Duodenal mucosa (tissue), 2 donors: ENCODE data around the gene ZNF10.

Source experiments
- H3K27ac ChIP-seq: one replicate; pipeline ENCODE4 v1.7.0; 2013; ENCODE audit warnings: low read depth, low read length
- H3K27me3 ChIP-seq, 2 donors: one replicate each; pipeline ENCODE4 v1.7.0; 2013; ENCODE audit warnings: low read length in 2 of 2, control low read depth in 1 of 2; ENCODE audit not compliant: insufficient read depth in 2 of 2, control insufficient read depth in 1 of 2
- H3K36me3 ChIP-seq, 2 donors: one replicate each; pipeline ENCODE4 v1.7.0; 2013; ENCODE audit warnings: low read length in 2 of 2, control low read depth in 1 of 2; ENCODE audit not compliant: insufficient read depth in 2 of 2, control insufficient read depth in 1 of 2
- H3K4me1 ChIP-seq, 2 donors: one replicate each; pipeline ENCODE4 v1.7.0; 2013; ENCODE audit warnings: low read length in 2 of 2, control low read depth in 1 of 2; ENCODE audit not compliant: insufficient read depth in 2 of 2, control insufficient read depth in 1 of 2
- H3K4me3 ChIP-seq, 2 donors: one replicate each; pipeline ENCODE4 v1.7.0; 2013; ENCODE audit warnings: low read length in 2 of 2, low read depth in 1 of 2
- H3K9ac ChIP-seq, 2 donors: one replicate each; pipeline ENCODE4 v1.7.0; 2013; ENCODE audit warnings: low read length in 2 of 2, low read depth in 1 of 2
- H3K9me3 ChIP-seq, 2 donors: one replicate each; pipeline ENCODE4 v1.7.0; 2013; ENCODE audit warnings: low read length in 2 of 2, control low read depth in 1 of 2; ENCODE audit not compliant: control insufficient read depth in 1 of 2

Gene ZNF10

DNA sequence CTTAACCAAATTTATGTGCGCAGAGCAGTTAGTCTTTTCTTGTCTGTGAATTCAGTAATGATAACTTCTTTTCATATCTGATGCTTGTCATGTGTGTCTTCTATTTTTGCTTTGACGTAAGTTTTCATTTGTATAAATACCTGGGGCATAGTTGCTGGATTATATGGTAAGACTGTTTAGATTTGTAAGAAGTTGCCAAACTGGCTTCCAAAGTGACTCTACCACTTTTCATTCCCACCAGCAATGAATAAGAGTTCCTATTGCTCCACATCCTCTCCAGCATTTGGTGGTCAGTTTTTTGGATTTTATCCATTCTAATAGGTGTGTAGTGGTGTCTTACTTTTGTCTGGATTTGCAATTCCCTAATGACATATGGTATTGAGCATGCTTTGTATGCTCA, 59.7 kb downstream of the ZNF10 start:
- H3K4me3 ChIP-seq, result peak overlapping the region; percentile 11 to 14
- H3K4me1 ChIP-seq, result no peaks in the 10 kb centered on the region
- no peak overlapping the region for H3K9ac ChIP-seq
- H3K36me3 ChIP-seq, result peaks cover 86 to 98% of the 10 kb centered on the region in 2 donors
- no peaks in the 10 kb centered on the region for H3K27me3 ChIP-seq
- peaks cover 83 to 94% of the 10 kb centered on the region in 2 donors for H3K9me3 ChIP-seq
- H3K27ac ChIP-seq, result no peak overlapping the region

DNA sequence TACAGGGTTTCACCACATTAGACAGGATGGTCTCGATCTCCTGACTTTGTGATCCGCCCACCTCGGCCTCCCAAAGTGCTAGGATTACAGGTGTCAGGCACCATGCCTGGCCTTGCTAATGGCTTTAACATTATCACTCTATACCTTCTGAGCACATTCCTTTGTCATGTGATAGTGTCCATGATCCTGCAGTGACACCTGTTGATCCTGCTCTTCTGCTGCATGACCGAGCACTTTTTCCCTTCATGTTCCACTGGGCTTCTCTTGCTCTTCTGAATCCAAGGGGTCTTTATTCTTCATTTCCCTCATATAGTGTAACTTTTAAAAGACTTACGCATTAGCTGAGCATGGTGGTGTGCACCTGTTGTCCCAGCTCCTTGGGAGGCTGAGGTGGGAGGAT, 62.4 kb downstream of the ZNF10 start:
- H3K9ac ChIP-seq, result no peak overlapping the region
- peak overlapping the region; percentile 0 to 29 for H3K4me3 ChIP-seq
- peaks cover 67 to 82% of the 10 kb centered on the region in 2 donors for H3K9me3 ChIP-seq
- H3K27ac ChIP-seq, result no peak overlapping the region
- H3K4me1 ChIP-seq, result no peaks in the 10 kb centered on the region
- H3K36me3 ChIP-seq, result peaks cover 77 to 86% of the 10 kb centered on the region in 2 donors
- H3K27me3 ChIP-seq, result no peaks in the 10 kb centered on the region

DNA sequence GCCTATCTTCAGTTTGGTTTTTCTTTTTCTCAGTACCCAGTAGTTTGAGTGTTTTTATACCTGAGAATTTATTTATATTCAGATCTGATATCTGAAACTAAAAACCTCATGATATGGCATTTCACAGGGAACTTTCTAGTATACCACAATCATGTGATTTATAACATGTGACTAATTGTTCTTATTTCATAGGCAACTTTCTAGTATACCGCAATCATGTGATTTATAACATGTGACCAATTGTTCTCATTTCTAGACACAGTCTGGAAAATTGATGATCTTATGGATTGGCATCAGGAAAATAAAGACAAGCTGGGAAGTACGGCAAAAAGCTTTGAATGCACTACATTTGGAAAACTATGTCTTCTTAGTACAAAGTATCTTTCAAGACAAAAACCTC, 71.5 kb downstream of the ZNF10 start:
- Histone ChIP-seq H3K4me1 (no peaks in the 10 kb centered on the region), H3K36me3 (peaks cover 33 to 40% of the 10 kb centered on the region in 2 donors), H3K9me3 (peaks cover 65 to 66% of the 10 kb centered on the region in 2 donors)

DNA sequence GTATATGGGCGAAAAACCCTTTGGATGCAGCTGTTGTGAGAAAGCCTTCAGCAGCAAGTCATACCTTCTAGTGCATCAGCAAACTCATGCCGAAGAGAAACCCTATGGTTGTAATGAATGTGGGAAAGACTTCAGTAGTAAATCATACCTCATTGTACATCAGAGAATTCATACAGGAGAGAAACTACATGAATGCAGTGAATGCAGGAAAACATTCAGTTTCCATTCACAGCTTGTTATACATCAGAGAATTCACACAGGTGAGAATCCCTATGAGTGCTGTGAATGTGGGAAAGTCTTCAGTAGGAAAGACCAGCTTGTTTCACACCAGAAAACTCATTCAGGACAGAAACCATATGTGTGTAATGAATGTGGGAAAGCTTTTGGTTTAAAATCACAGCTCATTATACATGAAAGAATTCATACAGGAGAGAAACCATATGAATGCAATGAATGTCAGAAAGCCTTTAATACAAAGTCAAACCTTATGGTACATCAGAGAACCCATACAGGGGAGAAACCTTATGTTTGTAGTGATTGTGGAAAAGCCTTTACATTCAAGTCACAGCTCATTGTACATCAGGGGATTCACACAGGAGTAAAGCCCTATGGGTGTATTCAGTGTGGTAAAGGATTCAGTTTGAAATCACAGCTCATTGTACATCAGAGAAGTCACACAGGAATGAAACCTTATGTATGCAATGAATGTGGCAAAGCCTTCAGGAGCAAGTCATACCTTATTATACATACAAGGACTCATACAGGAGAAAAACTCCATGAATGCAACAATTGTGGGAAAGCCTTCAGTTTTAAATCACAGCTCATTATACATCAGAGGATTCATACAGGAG, 72.3 kb downstream of the ZNF10 start:
- Histone ChIP-seq H3K36me3 (peaks cover 33 to 40% of the 10 kb centered on the region in 2 donors), H3K4me3 (peak overlapping the region; percentile 33 to 50), H3K9me3 (peaks cover 71 to 73% of the 10 kb centered on the region in 2 donors), H3K4me1 (no peaks in the 10 kb centered on the region), H3K27ac (no peak overlapping the region), H3K27me3 (no peaks in the 10 kb centered on the region), H3K9ac (no peak overlapping the region)

More for the DNA sequence above, 71.5 kb downstream of the ZNF10 start:
- peak overlapping the region; percentile 33 to 50 for H3K4me3 ChIP-seq
- H3K27me3 ChIP-seq, result no peaks in the 10 kb centered on the region
- H3K9ac ChIP-seq, result no peak overlapping the region
- no peak overlapping the region for H3K27ac ChIP-seq

DNA sequence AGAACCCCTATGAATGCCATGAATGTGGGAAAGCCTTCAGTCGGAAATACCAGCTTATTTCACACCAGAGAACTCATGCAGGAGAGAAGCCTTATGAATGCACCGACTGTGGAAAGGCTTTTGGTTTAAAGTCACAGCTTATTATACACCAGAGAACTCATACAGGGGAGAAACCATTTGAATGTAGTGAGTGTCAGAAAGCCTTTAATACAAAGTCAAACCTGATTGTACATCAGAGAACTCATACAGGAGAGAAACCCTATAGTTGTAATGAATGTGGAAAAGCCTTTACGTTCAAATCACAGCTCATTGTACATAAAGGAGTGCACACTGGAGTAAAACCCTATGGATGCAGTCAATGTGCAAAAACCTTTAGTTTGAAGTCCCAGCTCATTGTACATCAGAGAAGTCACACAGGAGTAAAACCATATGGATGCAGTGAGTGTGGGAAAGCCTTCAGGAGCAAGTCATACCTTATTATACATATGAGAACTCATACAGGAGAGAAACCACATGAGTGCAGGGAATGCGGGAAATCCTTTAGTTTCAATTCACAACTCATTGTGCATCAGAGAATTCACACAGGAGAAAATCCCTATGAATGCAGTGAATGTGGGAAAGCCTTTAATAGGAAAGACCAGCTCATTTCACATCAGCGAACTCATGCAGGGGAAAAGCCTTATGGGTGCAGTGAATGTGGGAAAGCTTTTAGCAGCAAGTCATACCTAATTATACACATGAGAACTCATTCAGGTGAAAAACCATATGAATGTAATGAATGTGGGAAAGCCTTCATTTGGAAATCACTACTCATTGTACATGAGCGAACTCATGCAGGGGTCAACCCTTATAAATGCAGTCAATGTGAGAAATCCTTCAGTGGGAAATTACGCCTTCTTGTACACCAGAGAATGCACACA, 73.2 kb downstream of the ZNF10 start:
- H3K4me3 ChIP-seq, result peak overlapping the region; percentile 33 to 50
- no peak overlapping the region for H3K27ac ChIP-seq
- H3K27me3 ChIP-seq, result no peaks in the 10 kb centered on the region
- no peak overlapping the region for H3K9ac ChIP-seq
- no peaks in the 10 kb centered on the region for H3K4me1 ChIP-seq
- H3K9me3 ChIP-seq, result peaks cover 77 to 81% of the 10 kb centered on the region in 2 donors
- peaks cover 33 to 40% of the 10 kb centered on the region in 2 donors for H3K36me3 ChIP-seq

DNA sequence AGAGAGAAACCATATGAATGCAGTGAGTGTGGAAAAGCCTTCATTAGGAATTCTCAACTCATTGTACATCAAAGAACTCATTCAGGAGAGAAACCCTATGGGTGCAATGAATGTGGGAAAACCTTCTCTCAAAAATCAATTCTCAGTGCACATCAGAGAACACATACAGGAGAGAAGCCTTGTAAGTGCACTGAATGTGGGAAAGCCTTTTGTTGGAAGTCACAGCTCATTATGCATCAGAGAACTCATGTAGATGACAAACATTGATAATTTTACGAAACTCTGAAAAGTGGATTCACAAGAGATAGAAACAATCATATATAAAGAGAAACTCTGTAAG, 73.8 kb downstream of the ZNF10 start:
- Histone ChIP-seq H3K4me3 (peak overlapping the region in 1 of 2 donors; percentile 33), H3K9ac (no peak overlapping the region), H3K27me3 (no peaks in the 10 kb centered on the region), H3K9me3 (peaks cover 78 to 85% of the 10 kb centered on the region in 2 donors), H3K36me3 (peaks cover 33 to 40% of the 10 kb centered on the region in 2 donors), H3K4me1 (no peaks in the 10 kb centered on the region), H3K27ac (no peak overlapping the region)

DNA sequence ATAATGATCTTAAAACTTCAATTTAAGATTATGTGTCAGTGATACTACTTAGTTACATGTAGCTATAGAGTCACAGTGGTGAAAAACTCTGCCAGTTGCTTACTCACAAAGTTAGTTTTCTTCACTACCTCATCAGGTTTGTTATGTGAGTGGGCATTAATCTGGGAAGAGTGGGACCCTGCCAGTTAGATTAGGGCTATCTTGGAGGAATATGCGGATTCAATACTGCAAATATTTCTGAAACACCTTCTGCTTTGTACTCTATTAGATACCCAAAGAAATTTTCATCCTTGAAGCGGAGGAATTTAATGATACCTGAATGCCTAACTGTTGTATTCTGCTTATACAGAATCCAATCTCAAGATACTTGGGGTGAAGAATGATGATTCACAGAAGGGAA, 76.0 kb downstream of the ZNF10 start:
- Histone ChIP-seq H3K9me3 (peaks cover 81 to 88% of the 10 kb centered on the region in 2 donors), H3K27me3 (no peaks in the 10 kb centered on the region), H3K36me3 (peaks cover 22 to 34% of the 10 kb centered on the region in 2 donors), H3K27ac (no peak overlapping the region), H3K4me3 (peak overlapping the region in 1 of 2 donors; percentile 34), H3K4me1 (no peaks in the 10 kb centered on the region), H3K9ac (no peak overlapping the region)
